Keratinocyte (primary cell): Measurements from ENCODE around the gene WDR7. TPM values are rescaled to one million over a fixed set of nuclear protein-coding genes. Genes with fewer than 3 reads are reported as not detected.

ENCODE experiments used
- DNase-seq: peaks from one replicate; pipeline ENCODE4 v3.0.0-alpha.2; 2011; ENCODE audit warnings: low read depth, missing footprints, low spot score
- FAIRE-seq: peaks from 2 replicates; lab custom pipeline; 2011; peaks lifted over from hg19 to GRCh38; lab: Jason Lieb, UNC
- H2AFZ ChIP-seq: 2 replicates; pipeline ENCODE4 v1.6.0; 2012; ENCODE audit warnings: low read length, control low read depth, inconsistent platforms; ENCODE audit not compliant: control insufficient read depth
- H3K27ac ChIP-seq: 2 replicates; pipeline ENCODE4 v1.5.1; 2011; ENCODE audit warnings: low read length; ENCODE audit not compliant: control insufficient read depth, insufficient read depth
- H3K27me3 ChIP-seq: 3 replicates; pipeline ENCODE4 v1.6.0; 2011; ENCODE audit warnings: low read length; ENCODE audit not compliant: control insufficient read depth, insufficient read depth; ENCODE audit errors: extremely low read depth
- H3K36me3 ChIP-seq, 2 experiments: 2 replicates in 1 of 2; 3 replicates in 1 of 2; pipeline ENCODE4 v1.5.1; 2011; ENCODE audit warnings: low read length in 2 of 2, mild to moderate bottlenecking in 1 of 2; ENCODE audit not compliant: control insufficient read depth in 2 of 2, insufficient read depth in 2 of 2; ENCODE audit errors: extremely low read depth in 1 of 2
- H3K4me1 ChIP-seq: 3 replicates; pipeline ENCODE4 v1.5.1; 2011; ENCODE audit warnings: low read length; ENCODE audit not compliant: control insufficient read depth, insufficient read depth; ENCODE audit errors: extremely low read depth
- H3K4me2 ChIP-seq: 3 replicates; pipeline ENCODE4 v1.6.0; 2011; ENCODE audit warnings: low read depth, low read length; ENCODE audit not compliant: control insufficient read depth, insufficient read depth; ENCODE audit errors: extremely low read depth
- H3K4me3 ChIP-seq, 3 experiments: fragments of 200-600 bp in 1 of 3; sonication (generic) in 1 of 3; 2 replicates in 2 of 3; 3 replicates in 1 of 3; pipeline ENCODE4 v1.5.1; 2011 to 2016; ENCODE audit warnings: low read length in 3 of 3, mild to moderate bottlenecking in 3 of 3, control low read depth in 2 of 3, inconsistent platforms in 1 of 3, low read depth in 1 of 3, mixed read lengths in 1 of 3, mixed run types in 1 of 3, moderate library complexity in 1 of 3; ENCODE audit not compliant: control insufficient read depth in 2 of 3, insufficient read depth in 2 of 3; ENCODE audit errors: extremely low read depth in 1 of 3
- H3K79me2 ChIP-seq: 2 replicates; pipeline ENCODE4 v1.6.0; 2012; ENCODE audit warnings: low read length; ENCODE audit not compliant: control insufficient read depth, insufficient read depth
- H3K9ac ChIP-seq: 3 replicates; pipeline ENCODE4 v1.6.0; 2011; ENCODE audit warnings: low read length; ENCODE audit not compliant: control insufficient read depth, insufficient read depth; ENCODE audit errors: extremely low read depth
- H3K9me1 ChIP-seq: 3 replicates; pipeline ENCODE4 v1.6.0; 2011; ENCODE audit warnings: low read length; ENCODE audit not compliant: control insufficient read depth, insufficient read depth; ENCODE audit errors: extremely low read depth
- H3K9me3 ChIP-seq: 2 replicates; pipeline ENCODE4 v1.5.1; 2012; ENCODE audit warnings: low read depth, low read length; ENCODE audit not compliant: control insufficient read depth
- H4K20me1 ChIP-seq: 3 replicates; pipeline ENCODE4 v1.6.0; 2011; ENCODE audit warnings: low read length; ENCODE audit not compliant: control insufficient read depth, insufficient read depth; ENCODE audit errors: extremely low read depth
- CTCF ChIP-seq, 3 experiments: IDR thresholded peaks in 1 of 3; conservative IDR thresholded peaks in 1 of 3; optimal IDR thresholded peaks in 1 of 3; 2 replicates in 2 of 3; 3 replicates in 1 of 3; pipeline versions ENCODE3 to v1.5.1; 2011; ENCODE audit warnings: low read length in 3 of 3, mild to moderate bottlenecking in 3 of 3, moderate library complexity in 2 of 3, control low read depth in 1 of 3, inconsistent platforms in 1 of 3; ENCODE audit not compliant: insufficient read depth in 2 of 3; ENCODE audit errors: extremely low read depth in 1 of 3
- EZH2 ChIP-seq: IDR thresholded peaks from one replicate; pipeline ENCODE4 v1.6.1; 2012; ENCODE audit warnings: inconsistent platforms, mild to moderate bottlenecking, low read length, moderate library complexity
- dilution Hi-C: fragments of 300-500 bp; cut with MboI; formaldehyde crosslinking; loops from one replicate; pipeline ENCODE4 v1.7.0; 2020; ENCODE audit warnings: low sequenced_read_pairs; ENCODE audit not compliant: extremely low pct_ligation_motif_present
- polyA plus RNA-seq, 5 experiments: library from polyadenylated mRNA; depleted of rRNA in 3 of 5; stranded (reverse) in 3 of 5; stranded (forward) in 1 of 5; unstranded in 1 of 5; fragments of >200 nt; gene quantifications; 1 replicate in 1 of 5; 2 replicates in 3 of 5; 3 replicates in 1 of 5; pipeline versions ENCODE4 v1.2.1 to v1.2.3, GENCODE V29; 2011 to 2012; ENCODE audit warnings: missing spikeins in 2 of 5, low read depth in 1 of 5, low replicate concordance in 1 of 5

Gene WDR7
- polyA plus RNA-seq, 1 donor (not counting 4 experiments of a cell fraction or from before 2014, with no cell fraction given), result 6.9 TPM

- Histone ChIP-seq H3K4me3 (no peak overlapping the region), H3K9ac (no peak overlapping the region), H3K27me3 (no peaks in the 10 kb centered on the region), H3K27ac (no peak overlapping the region), H3K79me2 (no peaks in the 10 kb centered on the region), H2AFZ (no peak overlapping the region), H3K9me3 (no peaks in the 10 kb centered on the region), H3K4me2 (no peak overlapping the region), H3K9me1 (no peaks in the 10 kb centered on the region), H3K36me3 (peaks cover 0 to 3% of the 10 kb centered on the region in 2 experiments), H3K4me1 (no peaks in the 10 kb centered on the region), H4K20me1 (no peaks in the 10 kb centered on the region)
- DNase-seq (no peak), FAIRE-seq (no peak)
- dilution Hi-C loops, result no loop called here
- TF ChIP-seq CTCF (optimal IDR thresholded peaks at IDR 0.05 in 1 of 3, IDR thresholded peaks at IDR 0.05 in 1 of 3, conservative IDR thresholded peaks at IDR 0.05 in 1 of 3; ENCODE audit: extremely low read depth in 1 of 3, insufficient read depth in 2 of 3, low read length in 3 of 3) (no peak), EZH2 (no peak)
These were observed 372.2 kb downstream of the WDR7 start for GRCh38 chr18:57023275-57023882.

GRCh38 chr18:57025540-57025939 lies 374.4 kb downstream of the WDR7 start:
- DNase-seq (no peak), FAIRE-seq (no peak)
- Histone ChIP-seq H3K4me2 (no peak overlapping the region), H3K27me3 (no peaks in the 10 kb centered on the region), H3K9me1 (no peaks in the 10 kb centered on the region), H3K4me1 (no peaks in the 10 kb centered on the region), H3K27ac (no peak overlapping the region), H3K36me3 (peaks cover 0 to 3% of the 10 kb centered on the region in 2 experiments), H3K9me3 (no peaks in the 10 kb centered on the region), H4K20me1 (no peaks in the 10 kb centered on the region), H2AFZ (no peak overlapping the region), H3K9ac (no peak overlapping the region), H3K79me2 (no peaks in the 10 kb centered on the region), H3K4me3 (no peak overlapping the region)
- dilution Hi-C loops, result no loop called here
- no peak for TF ChIP-seq CTCF (optimal IDR thresholded peaks at IDR 0.05 in 1 of 3, IDR thresholded peaks at IDR 0.05 in 1 of 3, conservative IDR thresholded peaks at IDR 0.05 in 1 of 3; ENCODE audit: extremely low read depth in 1 of 3, insufficient read depth in 2 of 3, low read length in 3 of 3)
- no peak for TF ChIP-seq EZH2
